GM21717 (cell line): ENCODE measurements around the gene MCC.
A peak's percentile ranks its signal among the peaks of the same experiment; 100 is the strongest.

ENCODE experiments used
- ATAC-seq: cut with Tn5 transposase; IDR thresholded peaks from one replicate; pipeline ENCODE4 v1.9.1; 2021; ENCODE audit warnings: mild to moderate bottlenecking, moderate library complexity; ENCODE audit not compliant: unreplicated experiment

Gene MCC

DNA sequence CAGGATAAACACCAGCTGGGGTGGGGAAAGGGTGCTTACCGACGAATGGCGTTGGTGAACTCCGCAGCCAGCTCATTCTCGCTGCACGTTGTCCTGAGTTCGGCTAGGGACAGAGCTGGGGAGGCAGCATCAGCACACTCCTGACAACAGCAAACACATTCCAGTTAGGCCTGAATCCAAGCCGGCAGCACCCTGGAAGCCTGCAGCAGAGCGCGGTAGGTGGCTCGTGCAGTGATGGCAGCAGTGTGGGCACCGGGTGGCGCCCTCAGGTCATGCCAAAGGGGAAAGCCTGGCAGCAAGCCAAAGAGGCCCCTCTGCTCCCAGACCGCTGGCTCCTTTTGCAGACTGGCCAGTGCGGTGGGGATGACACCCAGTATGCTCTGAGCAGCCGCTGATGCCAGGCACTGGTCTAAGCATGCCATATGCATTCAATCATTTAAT, 444.7 kb downstream of the MCC start:
- ATAC-seq = no peak

DNA sequence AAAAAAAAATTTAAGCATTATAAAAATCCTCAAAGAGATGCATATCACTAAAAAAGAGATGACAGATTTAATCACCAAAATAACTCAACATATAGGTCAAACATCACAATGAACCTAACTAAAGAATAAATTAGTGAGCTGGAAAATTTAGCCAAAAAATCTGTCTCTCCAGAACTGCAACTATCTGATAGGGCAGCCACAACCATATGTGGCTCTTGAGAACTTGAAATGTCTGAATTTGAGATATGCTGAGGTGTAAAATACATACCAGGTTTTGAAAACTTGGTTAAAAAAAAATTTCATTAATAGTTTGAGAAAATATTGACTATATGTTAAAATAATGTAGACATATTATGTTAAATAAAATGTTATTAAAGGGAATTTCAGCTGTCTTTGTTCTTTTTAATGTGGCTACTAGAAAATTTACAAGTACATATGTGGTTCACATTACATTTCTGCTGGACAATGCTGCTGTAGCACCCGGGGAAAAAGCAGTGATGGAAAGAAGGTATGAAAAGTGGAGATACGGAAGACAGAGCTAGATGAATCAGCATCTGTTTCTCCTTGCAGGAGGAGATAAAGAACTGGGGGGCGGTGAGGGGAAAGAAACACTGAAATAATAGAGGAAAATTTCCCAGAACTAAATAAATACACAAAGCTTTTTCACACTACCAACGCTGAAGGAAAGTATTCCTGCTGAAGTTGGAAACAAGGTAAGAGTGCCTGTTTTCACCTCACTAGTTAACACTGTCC, 445.6 kb downstream of the MCC start:
- no peak for ATAC-seq

DNA sequence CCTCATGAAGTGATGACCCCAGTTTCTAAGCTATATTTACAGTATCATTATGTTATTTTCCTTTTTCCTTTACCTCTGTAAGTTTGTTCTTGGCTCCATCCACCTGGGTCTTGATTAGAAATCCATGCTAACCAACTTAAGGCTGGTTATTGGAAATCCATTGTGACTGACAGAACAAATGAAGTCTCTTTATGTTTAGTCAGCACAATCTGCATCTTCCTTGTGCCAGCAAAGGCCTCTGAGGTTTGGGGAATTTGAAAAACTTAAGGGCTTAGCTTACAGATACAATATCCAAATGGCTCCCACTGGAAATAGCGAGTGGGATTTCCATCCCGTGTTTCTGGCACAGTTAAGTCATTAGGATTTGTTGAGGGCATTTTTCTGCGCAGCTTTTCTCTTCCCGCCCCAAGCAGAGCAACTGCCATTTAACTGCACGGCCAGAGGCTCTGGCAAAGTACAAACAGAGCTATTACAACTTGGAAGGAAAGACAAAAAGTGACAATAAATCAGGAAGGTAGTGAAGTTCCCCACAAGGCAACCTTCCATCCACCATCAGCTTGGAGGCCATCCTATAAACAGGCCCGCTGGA, 447.5 kb downstream of the MCC start:
- no peak for ATAC-seq

DNA sequence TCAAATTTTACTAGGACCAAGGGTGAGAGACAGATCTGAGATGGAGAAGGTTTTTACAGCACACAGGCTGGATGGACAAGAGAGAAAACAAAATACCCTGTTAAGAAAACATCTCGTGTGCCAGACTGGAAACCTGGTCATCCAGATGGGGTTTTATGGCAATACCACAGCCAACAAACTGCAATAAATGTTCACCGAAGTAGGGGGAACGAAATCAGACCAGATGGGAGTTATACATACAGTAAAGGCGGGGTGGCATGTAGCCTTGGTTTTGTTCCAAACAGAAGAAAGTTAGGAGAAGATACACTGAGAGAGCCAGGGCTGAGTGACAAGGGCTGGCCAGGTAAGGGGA, 448.3 kb downstream of the MCC start:
- no peak for ATAC-seq

DNA sequence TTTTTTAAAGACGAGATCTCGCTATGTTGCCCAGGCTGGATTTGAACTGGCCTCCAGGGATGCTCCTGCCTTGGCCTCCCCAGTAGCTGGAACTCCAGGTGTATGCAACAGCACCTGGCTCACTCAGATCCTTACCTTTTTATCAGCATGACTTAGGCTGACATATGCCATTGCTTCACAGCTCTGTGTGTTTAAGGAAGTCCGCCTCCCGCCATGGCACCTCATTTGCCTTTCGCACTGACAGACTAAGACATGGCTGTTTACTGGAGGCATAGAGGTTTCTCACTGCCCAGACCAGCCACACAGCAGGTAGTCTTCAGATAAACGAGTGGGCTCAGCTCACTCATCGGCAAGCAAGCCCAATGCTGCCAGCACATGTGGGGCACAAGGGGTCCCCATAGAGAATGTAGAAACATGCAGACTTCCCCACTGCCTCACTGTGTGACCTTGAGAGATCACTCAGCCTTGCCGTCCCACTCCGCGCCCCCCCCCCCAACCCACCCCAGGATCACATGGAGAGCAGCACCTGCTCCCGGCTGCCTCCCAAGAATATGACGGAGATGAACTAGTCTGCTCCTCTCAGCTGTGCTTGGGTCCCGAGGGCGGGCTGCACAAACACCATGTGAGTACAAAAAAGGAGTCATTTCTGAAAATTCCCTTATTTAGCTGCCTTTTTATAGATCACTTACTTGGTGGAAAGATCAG, 448.9 kb downstream of the MCC start:
- no peak for ATAC-seq

DNA sequence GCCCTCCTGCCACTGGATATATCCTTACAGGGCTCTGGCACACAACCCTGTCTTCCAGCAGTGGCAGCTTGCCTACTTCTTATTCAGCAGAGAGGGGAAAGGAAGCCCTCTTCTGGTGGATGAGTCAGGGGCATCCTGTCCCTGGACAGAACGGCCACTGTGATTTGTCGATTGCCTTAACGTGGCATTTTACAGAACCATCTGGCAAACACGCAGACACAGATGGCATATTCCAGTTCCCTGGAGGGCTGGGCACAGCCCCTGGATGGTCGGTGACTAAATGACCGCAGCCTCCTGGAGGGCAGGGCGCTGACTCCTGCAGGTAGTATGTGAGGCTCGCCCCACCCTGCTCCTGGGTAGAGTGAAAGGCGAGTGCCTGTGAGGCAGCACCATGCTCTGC, 449.5 kb downstream of the MCC start:
- no peak for ATAC-seq

DNA sequence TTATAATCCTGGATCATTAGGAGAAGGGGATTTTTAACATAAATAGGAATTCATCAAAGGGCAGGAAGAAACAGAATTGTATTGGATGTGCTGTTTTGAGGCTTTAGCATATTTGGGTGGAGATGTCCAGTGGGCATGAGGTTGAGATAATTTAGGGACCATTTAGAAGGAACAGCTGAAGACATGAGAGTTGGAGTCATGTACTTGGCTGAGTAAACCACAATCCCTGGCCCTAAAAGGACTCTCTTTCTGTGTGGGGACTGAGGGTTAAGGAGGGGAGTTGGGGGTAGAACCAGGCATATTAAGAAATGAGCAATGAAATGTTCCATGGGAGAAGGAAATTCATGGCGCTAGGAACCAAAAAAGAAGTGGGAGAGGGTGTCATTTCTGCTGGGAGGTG, 450.1 kb downstream of the MCC start:
- no peak for ATAC-seq

DNA sequence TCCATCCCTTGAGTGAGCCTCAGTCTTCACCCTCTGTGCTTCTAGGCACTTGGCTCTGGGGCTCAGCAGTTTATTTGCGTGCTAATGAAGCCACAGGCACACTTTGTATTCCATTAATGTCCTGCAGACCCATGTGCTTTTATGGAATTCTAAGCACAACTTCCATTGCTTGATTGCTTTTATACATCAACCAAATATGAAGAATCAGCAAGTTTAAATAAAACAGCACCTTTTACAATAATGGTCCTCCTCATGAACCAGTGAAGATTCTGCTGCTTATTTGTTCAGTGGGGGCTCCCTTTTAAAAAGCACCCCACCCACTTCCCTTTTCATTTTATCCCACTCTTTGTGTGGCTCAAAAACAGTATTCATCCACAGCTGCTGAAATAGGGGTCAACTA, 451.4 kb downstream of the MCC start:
- ATAC-seq = no peak

DNA sequence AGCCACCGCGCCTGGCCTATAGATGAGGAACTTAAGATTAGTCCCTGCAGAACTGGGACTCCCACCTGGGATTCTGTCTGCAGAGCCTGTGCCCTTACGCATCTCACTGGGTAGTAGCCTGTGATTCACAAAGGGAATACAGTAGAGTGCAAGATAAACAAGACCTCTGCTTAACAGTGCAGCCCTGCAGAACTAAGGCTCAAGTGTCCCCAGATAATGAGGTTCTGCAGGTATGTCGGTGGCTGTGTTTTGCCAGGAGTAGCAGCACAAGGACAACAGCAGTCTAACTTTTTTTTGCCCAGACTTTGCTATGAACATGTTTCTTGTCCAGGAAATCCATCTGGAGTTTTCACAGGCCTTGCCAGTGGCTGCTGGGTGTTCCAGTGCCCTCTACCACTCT, 451.9 kb downstream of the MCC start:
- no peak for ATAC-seq

DNA sequence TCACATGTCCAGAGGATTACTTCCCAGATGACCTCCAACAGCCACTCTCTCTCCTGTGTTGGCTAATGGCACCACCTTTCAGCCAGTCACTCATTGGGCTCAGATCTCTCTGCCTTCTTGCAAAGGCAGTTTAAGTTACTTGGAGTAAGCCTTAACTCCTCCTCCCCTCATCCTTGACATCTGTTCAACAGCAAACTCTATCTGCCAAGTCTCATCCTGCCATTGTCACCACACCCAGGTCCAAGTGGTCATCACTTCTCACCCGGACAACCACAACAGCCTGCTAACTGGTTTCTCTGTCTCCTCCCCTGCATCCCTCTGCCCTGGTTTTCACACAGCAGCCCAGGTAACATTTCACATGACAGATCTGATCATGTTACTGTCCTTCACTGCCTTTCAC, 453.2 kb downstream of the MCC start:
- no peak for ATAC-seq

DNA sequence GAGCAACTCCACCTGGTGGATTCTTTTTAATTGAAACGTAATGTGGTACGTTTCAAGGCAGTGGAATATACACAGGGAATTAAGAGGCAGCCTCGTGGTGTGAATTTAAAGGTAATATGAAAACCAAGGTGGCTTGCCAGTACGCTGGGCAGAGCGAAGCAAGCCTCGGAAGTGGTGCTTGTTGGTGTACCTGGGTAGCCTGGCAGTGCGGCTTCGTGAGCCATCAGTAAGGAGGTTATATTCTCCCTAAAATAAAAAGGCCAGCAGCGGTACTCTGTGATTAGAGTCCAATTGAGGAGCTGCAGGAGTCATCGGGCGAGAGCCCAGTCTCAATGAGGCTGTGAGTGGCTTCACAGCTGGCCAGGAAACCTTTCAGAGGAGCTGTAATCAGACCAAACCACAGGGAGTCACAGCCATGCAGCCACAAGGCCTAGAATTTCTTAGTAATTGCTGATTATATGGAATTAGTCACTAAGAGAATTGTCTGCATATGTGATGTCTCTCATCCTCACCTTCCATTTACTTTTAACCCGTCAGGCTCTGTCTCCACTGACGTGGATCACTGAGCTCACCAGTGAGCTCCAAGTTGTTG, 454.0 kb downstream of the MCC start:
- ATAC-seq = no peak

DNA sequence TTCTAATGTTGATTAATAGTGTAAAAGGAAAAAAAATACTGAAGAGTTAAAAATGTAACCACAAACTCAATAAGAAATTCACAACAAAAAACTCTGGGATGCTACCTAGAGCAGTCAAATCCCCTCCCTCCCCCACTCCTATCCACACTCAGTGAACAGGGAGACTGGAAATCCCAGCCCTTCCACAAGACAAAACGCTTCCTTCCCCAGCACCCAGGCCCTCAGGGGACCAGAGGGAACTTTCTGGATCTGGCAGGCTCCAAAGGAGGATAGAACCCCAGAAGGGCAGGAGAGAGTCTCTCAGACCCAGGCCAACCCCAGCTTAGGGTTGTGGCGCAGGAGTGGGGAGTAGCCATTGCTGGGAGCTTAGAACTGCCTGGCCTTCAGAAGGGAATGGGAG, 456.7 kb downstream of the MCC start:
- no peak for ATAC-seq

DNA sequence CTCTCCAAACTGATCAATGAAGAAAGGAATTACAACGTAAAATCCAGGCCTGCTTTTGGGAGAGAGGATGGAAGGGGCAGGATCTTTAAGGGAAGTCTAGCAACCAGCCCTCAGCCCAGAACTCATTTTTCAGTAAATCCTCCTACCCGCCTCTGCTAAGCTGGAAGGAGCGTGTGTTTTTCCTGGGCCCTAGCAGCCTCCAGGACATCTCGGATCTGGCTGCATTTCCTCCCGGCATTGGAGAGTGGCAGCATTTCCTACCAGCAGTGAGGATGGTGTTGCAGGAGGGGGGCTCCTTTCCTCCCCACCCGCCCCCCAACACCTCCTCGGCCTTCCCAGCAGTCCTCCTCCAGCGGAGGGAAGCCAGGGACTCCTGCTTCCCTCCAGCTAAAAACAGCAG, 457.1 kb downstream of the MCC start:
- ATAC-seq = no peak

DNA sequence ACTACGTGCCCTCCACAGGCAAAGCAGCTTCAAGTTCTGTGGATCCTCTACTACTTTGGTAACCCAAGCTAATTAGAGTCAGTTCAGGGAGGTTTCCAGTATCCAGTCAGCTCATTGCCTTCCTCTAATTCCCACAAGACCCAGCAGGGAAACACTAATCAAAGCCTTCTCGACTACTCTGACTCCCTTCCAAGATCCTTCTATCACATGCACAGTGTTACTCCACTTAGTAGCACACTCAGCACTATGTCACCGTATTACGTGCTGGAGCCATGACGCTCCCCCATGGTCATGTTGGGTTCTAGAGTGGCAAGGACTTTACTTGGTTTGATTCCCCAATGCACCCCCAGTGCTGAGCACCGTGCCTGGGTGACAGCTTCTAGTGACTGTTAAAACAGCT, 458.6 kb downstream of the MCC start:
- ATAC-seq = no peak

DNA sequence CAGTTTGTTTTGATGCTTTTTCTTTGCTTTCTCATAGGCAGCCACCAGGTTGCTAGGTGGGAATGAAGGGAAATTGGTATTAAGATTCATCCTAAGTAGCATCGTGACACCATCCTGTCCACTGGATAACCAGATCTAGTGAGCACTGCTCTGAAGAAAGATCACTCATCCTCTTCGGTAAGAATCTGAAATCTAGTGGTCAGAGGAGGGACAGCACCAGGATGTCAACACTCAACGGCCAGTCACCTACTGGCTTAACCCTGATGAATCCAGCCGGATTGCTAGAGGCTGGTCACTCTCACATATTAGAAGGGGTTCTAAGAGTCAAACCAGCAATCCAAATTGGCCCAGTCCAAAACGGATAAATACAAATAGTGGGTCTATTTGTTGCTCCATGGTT, 460.8 kb downstream of the MCC start:
- ATAC-seq = no peak

DNA sequence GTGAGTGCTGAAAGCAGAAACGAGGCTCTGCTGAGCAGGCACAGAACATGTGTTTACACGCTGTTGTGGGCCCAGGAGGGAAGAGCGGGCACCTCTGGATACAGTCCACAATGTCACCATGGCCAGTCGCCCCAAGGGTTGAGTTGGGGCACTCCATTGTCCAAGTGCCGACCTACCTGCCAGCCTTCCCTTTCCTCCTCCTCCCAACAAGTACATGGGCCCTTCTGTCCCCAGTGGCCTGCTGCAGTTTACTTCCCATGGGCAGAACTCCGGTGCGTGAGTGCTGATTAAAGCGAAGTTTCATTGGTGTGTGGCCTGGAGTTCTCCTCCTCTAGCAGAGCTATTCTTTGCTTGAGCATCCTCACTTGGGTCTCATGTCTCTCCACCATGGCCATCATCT, 461.2 kb downstream of the MCC start:
- ATAC-seq = no peak

DNA sequence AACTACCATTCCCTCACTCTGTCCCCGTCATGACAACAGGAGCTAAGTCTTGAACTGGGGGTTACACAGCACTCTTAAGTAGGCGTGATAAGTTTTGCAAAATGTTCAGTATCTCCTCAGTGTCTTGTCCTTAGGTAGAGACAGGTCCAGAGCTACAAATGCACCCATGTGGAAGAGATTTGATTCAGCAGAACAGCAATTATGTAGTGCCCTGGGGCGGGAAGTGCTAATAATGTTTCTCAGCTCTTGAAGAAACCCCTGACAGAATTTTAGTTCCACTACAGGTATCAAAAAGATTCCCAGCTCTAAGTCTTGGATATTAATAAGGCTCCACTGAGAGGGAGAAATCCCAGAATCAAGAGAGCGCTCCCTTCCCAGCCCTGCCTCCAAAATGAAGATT, 462.0 kb downstream of the MCC start:
- no peak for ATAC-seq

DNA sequence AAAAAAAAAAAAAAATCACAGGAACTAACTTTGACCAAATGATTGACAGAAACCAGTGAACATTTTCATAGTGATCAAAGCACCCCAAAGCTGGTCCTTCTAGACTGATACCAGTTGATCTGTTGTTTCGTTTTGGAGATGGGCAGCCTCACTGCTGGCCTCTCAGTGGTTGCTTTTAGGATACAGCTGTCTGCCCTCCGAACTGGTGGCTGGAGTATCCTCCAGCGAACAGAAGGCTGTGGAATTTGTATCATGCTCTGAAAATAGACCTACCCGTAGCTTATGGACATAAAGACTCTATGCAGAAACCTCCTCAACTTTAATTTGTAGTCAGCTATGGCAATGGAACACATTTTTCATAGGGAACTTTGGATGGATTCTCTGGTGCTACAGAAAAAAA, 462.7 kb downstream of the MCC start:
- ATAC-seq = no peak

DNA sequence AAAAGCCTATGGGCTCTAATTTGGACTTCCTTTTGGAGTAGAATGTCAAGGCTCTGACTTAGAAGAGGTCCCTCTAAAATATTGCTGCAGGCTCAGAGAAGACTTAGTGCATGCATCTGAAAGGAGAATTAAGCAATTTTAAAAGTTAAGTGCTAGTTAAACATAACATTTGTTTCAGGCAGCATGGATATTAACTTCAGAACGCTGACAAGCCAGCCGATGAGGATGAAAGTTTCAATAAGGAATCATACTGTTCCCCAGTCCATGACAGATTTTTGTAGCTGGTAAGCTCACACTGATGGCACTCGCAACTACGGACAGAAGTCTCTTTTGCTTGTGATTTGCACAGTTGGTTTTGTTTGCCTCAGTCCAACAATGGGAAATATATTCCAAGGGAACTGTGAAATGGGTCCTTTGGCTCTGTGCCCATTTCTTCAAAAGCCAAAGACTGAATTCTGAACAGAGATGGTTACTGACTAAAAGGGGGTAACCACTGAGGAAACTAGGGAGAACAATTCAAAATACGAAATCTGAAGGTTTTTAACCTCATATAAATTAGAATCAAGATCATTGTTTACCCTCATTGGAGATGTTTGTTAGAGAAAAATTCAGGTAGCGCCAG, 464.1 kb downstream of the MCC start:
- ATAC-seq = no peak

DNA sequence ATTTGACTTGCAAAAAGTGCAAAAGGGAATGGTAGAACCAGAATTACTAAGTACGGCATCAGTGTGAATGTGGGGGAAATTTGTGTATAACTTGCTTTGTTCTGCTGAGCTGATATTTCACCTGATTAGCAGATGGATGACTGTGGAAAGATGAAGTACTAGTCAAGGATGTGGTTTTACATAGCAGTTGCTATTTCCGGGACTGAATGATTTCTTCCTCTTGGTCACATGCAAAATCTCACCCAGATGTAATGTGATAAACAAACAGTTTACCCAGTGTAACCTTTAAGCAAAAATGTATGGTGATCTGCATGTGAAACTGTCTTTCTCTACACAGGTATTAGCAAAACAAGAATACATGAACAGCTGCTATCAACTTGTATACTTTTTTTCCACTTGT, 465.6 kb downstream of the MCC start:
- ATAC-seq = peak; percentile 59

DNA sequence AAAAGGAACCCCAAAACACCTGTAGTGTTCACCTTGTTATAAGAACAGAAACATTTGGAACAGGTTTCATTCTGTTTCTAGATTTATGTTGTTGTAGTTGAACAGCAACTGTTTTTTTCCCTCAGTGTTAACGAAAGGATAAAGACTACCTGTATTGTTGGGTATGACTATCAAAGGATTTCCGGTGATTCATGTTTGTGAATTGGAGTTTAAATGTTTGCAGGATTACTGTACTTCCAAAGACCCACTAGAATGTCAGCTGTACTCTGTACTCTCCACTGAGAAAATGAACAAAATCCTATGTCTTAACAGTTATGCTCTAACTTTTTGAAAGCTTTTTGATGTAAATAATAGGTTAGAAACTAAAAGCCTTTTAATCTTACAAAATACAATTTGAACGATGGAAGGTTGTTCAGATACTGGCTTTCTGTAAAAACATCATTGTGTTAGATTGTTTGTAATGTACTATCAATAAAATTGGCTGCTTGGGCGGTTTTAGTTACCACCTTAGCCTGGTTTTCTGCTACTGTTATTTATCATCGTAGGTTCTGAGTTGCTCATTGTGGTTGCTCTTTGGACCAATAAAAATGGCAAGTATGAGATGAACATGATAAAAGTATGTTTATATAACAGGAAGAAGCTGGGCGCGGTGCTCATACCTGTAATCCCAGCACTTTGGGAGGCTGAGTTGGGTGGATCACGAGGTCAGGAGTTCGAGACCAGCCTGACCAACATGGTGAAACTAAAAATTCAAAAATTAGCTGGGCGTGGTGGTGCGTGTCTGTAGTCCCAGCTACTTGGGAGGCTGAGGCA, 467.6 kb downstream of the MCC start:
- no peak for ATAC-seq
